H9 (cell line): ENCODE data around the gene WHRN. TPM values are rescaled to one million over a fixed set of nuclear protein-coding genes. Genes with fewer than 3 reads are reported as not detected.

ENCODE experiments used
- DNase-seq: peaks from one replicate; pipeline ENCODE4 v3.0.0-alpha.2; 2017
- H2AFZ ChIP-seq: one replicate; pipeline ENCODE4 v1.6.1; 2013; ENCODE audit warnings: mild to moderate bottlenecking, low read length, control low read depth, moderate library complexity
- H2AK5ac ChIP-seq: 2 replicates; pipeline ENCODE4 v1.6.1; 2013; ENCODE audit warnings: low read length, control low read depth, mixed read lengths; ENCODE audit not compliant: insufficient read length
- H2BK120ac ChIP-seq: one replicate; pipeline ENCODE4 v1.6.1; 2013; ENCODE audit warnings: low read depth, mild to moderate bottlenecking, low read length, control low read depth, inconsistent platforms; ENCODE audit not compliant: poor library complexity, severe bottlenecking
- H2BK12ac ChIP-seq: 2 replicates; pipeline ENCODE4 v1.6.1; 2013; ENCODE audit warnings: low read length, control low read depth, mixed read lengths, low read depth; ENCODE audit not compliant: insufficient read length
- H2BK15ac ChIP-seq: 2 replicates; pipeline ENCODE4 v1.6.1; 2013; ENCODE audit warnings: low read depth, low read length, control low read depth
- H2BK20ac ChIP-seq: one replicate; pipeline ENCODE4 v1.6.1; 2013; ENCODE audit warnings: low read depth, mild to moderate bottlenecking, low read length, control low read depth, inconsistent platforms; ENCODE audit not compliant: poor library complexity, severe bottlenecking
- H2BK5ac ChIP-seq: 2 replicates; pipeline ENCODE4 v1.6.1; 2013; ENCODE audit warnings: low read length, control low read depth, mixed read lengths; ENCODE audit not compliant: insufficient read length
- H3K14ac ChIP-seq: 2 replicates; pipeline ENCODE4 v1.6.1; 2013; ENCODE audit warnings: low read length, control low read depth; ENCODE audit not compliant: insufficient read depth
- H3K18ac ChIP-seq: 2 replicates; pipeline ENCODE4 v1.6.1; 2013; ENCODE audit warnings: low read depth, mild to moderate bottlenecking, mixed read lengths, low read length, control low read depth; ENCODE audit not compliant: insufficient read length
- H3K23ac ChIP-seq: 2 replicates; pipeline ENCODE4 v1.6.1; 2013; ENCODE audit warnings: low read length, control low read depth, mixed read lengths, low read depth; ENCODE audit not compliant: insufficient read length
- H3K23me2 ChIP-seq: 2 replicates; pipeline ENCODE4 v1.6.1; 2013; ENCODE audit warnings: low read depth, mild to moderate bottlenecking, mixed read lengths, low read length, control low read depth; ENCODE audit not compliant: insufficient read length, poor library complexity, severe bottlenecking
- H3K27ac ChIP-seq: 2 replicates; pipeline ENCODE4 v1.5.1; 2013; ENCODE audit warnings: low read length, control low read depth, mixed read lengths, low read depth; ENCODE audit not compliant: insufficient read length
- H3K27me3 ChIP-seq: 2 replicates; pipeline ENCODE4 v1.6.1; 2013; ENCODE audit warnings: low read length, control low read depth, inconsistent platforms; ENCODE audit not compliant: insufficient read depth
- H3K4ac ChIP-seq: 2 replicates; pipeline ENCODE4 v1.6.1; 2013; ENCODE audit warnings: low read depth, mild to moderate bottlenecking, control low read depth, inconsistent platforms, low read length, moderate library complexity
- H3K4me1 ChIP-seq: 2 replicates; pipeline ENCODE4 v1.6.1; 2013; ENCODE audit warnings: low read length, control low read depth, inconsistent platforms; ENCODE audit not compliant: insufficient read depth
- H3K4me2 ChIP-seq: 2 replicates; pipeline ENCODE4 v1.6.1; 2013; ENCODE audit warnings: low read length, control low read depth, mixed read lengths; ENCODE audit not compliant: insufficient read length, insufficient read depth
- H3K56ac ChIP-seq: 2 replicates; pipeline ENCODE4 v1.6.1; 2013; ENCODE audit warnings: low read depth, mild to moderate bottlenecking, mixed read lengths, low read length, control low read depth; ENCODE audit not compliant: insufficient read length
- H3K79me1 ChIP-seq: 2 replicates; pipeline ENCODE4 v1.6.1; 2013; ENCODE audit warnings: low read depth, mild to moderate bottlenecking, moderate library complexity, low read length, control low read depth, inconsistent platforms; ENCODE audit not compliant: insufficient read depth, poor library complexity, severe bottlenecking
- H3K79me2 ChIP-seq: 2 replicates; pipeline ENCODE4 v1.6.1; 2013; ENCODE audit warnings: low read length, control low read depth, inconsistent platforms; ENCODE audit not compliant: insufficient read depth
- H3K9ac ChIP-seq: 2 replicates; pipeline ENCODE4 v1.6.1; 2013; ENCODE audit warnings: low read length, control low read depth, mixed read lengths; ENCODE audit not compliant: insufficient read length; ENCODE audit errors: extremely low read depth
- H3K9me3 ChIP-seq: one replicate; pipeline ENCODE4 v1.6.1; 2013; ENCODE audit warnings: low read depth, low read length, inconsistent platforms; ENCODE audit not compliant: control insufficient read depth
- H3T11ph ChIP-seq: one replicate; pipeline ENCODE4 v1.6.1; 2013; ENCODE audit warnings: mild to moderate bottlenecking, low read length, control low read depth, inconsistent platforms
- H4K20me1 ChIP-seq: one replicate; pipeline ENCODE4 v1.6.1; 2013; ENCODE audit not compliant: control insufficient read depth, insufficient read length, insufficient read depth
- H4K5ac ChIP-seq: 2 replicates; pipeline ENCODE4 v1.6.1; 2013; ENCODE audit warnings: low read depth, mild to moderate bottlenecking, mixed read lengths, low read length, control low read depth; ENCODE audit not compliant: insufficient read length
- H4K8ac ChIP-seq: replicated peaks from 2 replicates; pipeline ENCODE4 v1.6.1; 2013; ENCODE audit warnings: low read length, control low read depth, mixed read lengths, low read depth; ENCODE audit not compliant: insufficient read length
- H4K91ac ChIP-seq: 2 replicates; pipeline ENCODE4 v1.6.1; 2013; ENCODE audit warnings: low read depth, mild to moderate bottlenecking, moderate library complexity, mixed read lengths, low read length, control low read depth; ENCODE audit not compliant: insufficient read length
- H3K27ac Mint-ChIP-seq, 3 experiments: 2 replicates in 2 of 3; 3 replicates in 1 of 3; pipeline ENCODE4 v1.8.0; 2020 to 2021; ENCODE audit warnings: mixed read lengths in 3 of 3, mild to moderate bottlenecking in 1 of 3, moderate library complexity in 1 of 3
- H3K27me3 Mint-ChIP-seq: 2 replicates; pipeline ENCODE4 v1.8.0; 2021; ENCODE audit warnings: low read depth, mild to moderate bottlenecking, moderate library complexity, mixed read lengths
- H3K36me3 Mint-ChIP-seq, 3 experiments: 2 replicates in 2 of 3; 3 replicates in 1 of 3; pipeline ENCODE4 v1.8.0; 2020 to 2021; ENCODE audit warnings: low read depth in 3 of 3, mixed read lengths in 3 of 3; ENCODE audit not compliant: insufficient read depth in 1 of 3
- H3K4me1 Mint-ChIP-seq, 2 experiments: 2 replicates each; pipeline ENCODE4 v1.8.0; 2020; ENCODE audit warnings: mixed read lengths in 2 of 2
- H3K4me3 Mint-ChIP-seq, 2 experiments: 2 replicates in 1 of 2; 3 replicates in 1 of 2; pipeline ENCODE4 v1.8.0; 2020 to 2021; ENCODE audit warnings: mild to moderate bottlenecking in 2 of 2, mixed read lengths in 2 of 2, moderate library complexity in 1 of 2
- H3K9me3 Mint-ChIP-seq, 2 experiments: 2 replicates in 1 of 2; 3 replicates in 1 of 2; pipeline ENCODE4 v1.8.0; 2020; ENCODE audit warnings: mild to moderate bottlenecking in 2 of 2, mixed read lengths in 2 of 2, moderate library complexity in 1 of 2
- WGBS: extraction: QIAGEN DNeasy Blood & Tissue Kit; methylation state at CpG from one replicate; pipeline ENCODE4 v1.1.7; 2013; ENCODE audit warnings: missing lambda C conversion rate, low lambda C conversion rate, mixed read lengths; ENCODE audit not compliant: insufficient read length; ENCODE audit errors: extremely low coverage; 5-methylcytosine and 5-hydroxymethylcytosine counted together
- total RNA-seq: library from RNA; stranded (reverse); gene quantifications from 2 replicates; pipeline ENCODE4 v1.2.1, GENCODE V29; 2021
- TF ChIP-seq, protein P1 (sequence below): fragments of 200-600 bp; sonication (generic); conservative IDR thresholded peaks from 3 replicates; pipeline ENCODE4 v1.8.0; 2021; ENCODE audit warnings: antibody characterized with exemption, mild to moderate bottlenecking

WHRN gene
- total RNA-seq, 1 experiment from 2014 or later: 2.2 TPM

DNA sequence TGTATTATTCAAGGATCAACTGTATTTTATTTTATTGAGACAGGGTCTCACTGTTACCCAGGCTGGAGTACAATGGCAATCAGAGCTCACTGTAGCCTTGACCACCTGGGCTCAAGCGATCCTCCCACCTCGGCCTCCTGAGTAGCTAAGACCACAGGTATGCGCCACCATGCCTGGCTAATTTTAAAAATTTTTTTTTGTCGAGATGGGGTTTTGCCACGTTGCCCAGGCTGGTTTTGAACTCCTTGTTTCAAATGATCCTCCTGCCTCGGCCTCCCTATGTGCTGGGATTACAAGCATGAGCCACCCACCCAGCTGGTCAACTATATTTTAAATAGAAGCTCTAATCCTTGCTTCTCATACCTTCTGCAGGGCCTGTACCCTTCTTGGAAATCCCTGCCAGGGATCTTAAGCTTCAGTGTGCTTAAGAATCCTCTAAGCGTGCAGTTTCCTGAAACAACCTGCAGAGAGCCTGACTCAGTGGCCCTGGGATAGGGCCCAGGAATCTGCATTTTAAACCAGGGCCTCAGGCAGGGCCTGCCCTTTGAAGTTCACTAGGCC, 120.4 kb downstream of the WHRN start:
- no peak overlapping the region for H3K27ac ChIP-seq
- H3K4me1 Mint-ChIP-seq: peaks cover 67 to 81% of the 10 kb centered on the region in 2 experiments
- no peaks in the 10 kb centered on the region for H3K27me3 Mint-ChIP-seq
- H2BK15ac ChIP-seq: no peak overlapping the region
- no peak for DNase-seq
- H2BK5ac ChIP-seq: no peak overlapping the region
- WGBS: no CpG with 5 or more reads among the region's 7 CpGs
- no peaks in the 10 kb centered on the region for H3K9me3 Mint-ChIP-seq
- no peaks in the 10 kb centered on the region; the same call in 1 of the 2 replicates for H3K79me2 ChIP-seq
- no peaks in the 10 kb centered on the region for H3K23me2 ChIP-seq
- H3K4ac ChIP-seq: no peak overlapping the region
- no peaks in the 10 kb centered on the region for H4K20me1 ChIP-seq
- no peak overlapping the region for H2BK120ac ChIP-seq
- no peak overlapping the region for H3K14ac ChIP-seq
- peak overlapping the region in 1 of 2 experiments; percentile 17; a peak in 2 of 5 replicates for H3K4me3 Mint-ChIP-seq
- H3T11ph ChIP-seq: no peak overlapping the region
- peaks cover 4% of the 10 kb centered on the region; the same call in 1 of the 2 replicates for H3K4me1 ChIP-seq
- H3K56ac ChIP-seq: no peak overlapping the region
- H4K8ac ChIP-seq: no peak overlapping the region
- no peaks in the 10 kb centered on the region for H3K27me3 ChIP-seq
- no peak overlapping the region for H3K18ac ChIP-seq
- H2BK20ac ChIP-seq: no peak overlapping the region
- no peak overlapping the region for H2AFZ ChIP-seq
- no peak overlapping the region for H4K91ac ChIP-seq
- no peak overlapping the region for H3K9ac ChIP-seq
- H4K5ac ChIP-seq: no peak overlapping the region
- no peaks in the 10 kb centered on the region for H3K9me3 ChIP-seq
- no peak overlapping the region for H3K4me2 ChIP-seq
- peaks cover 4 to 12% (median 5%) of the 10 kb centered on the region in 3 experiments; a peak in 6 of 7 replicates for H3K36me3 Mint-ChIP-seq
- no peak overlapping the region for H2AK5ac ChIP-seq
- 0 out of 7 replicates have a peak overlapping the region, but pooled peaks of 1 of the 3 experiments have one; percentile 24 for H3K27ac Mint-ChIP-seq
- H2BK12ac ChIP-seq: no peak overlapping the region
- TF ChIP-seq, protein P1, sequence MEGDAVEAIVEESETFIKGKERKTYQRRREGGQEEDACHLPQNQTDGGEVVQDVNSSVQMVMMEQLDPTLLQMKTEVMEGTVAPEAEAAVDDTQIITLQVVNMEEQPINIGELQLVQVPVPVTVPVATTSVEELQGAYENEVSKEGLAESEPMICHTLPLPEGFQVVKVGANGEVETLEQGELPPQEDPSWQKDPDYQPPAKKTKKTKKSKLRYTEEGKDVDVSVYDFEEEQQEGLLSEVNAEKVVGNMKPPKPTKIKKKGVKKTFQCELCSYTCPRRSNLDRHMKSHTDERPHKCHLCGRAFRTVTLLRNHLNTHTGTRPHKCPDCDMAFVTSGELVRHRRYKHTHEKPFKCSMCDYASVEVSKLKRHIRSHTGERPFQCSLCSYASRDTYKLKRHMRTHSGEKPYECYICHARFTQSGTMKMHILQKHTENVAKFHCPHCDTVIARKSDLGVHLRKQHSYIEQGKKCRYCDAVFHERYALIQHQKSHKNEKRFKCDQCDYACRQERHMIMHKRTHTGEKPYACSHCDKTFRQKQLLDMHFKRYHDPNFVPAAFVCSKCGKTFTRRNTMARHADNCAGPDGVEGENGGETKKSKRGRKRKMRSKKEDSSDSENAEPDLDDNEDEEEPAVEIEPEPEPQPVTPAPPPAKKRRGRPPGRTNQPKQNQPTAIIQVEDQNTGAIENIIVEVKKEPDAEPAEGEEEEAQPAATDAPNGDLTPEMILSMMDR: no peak
- H3K23ac ChIP-seq: no peak overlapping the region
- H3K79me1 ChIP-seq: no peaks in the 10 kb centered on the region
